GM12891 (cell line): ENCODE results near the gene NUDT9.
"Not testable (repeated sequence)": the region's sequence is repeated elsewhere in the genome, so short reads cannot be mapped to it uniquely, and the experiment has no call there.

Experiments used
- DNase-seq: peaks from one replicate; pipeline ENCODE4 v3.0.0; 2011; ENCODE audit warnings: low spot score; ENCODE audit not compliant: insufficient read length
- FAIRE-seq: peaks from 2 replicates; lab custom pipeline; 2011; peaks lifted over from hg19 to GRCh38; lab: Jason Lieb, UNC
- PAX5 ChIP-seq: IDR thresholded peaks from 2 replicates; pipeline ENCODE4 v1.6.1; 2011; ENCODE audit warnings: low read length, moderate library complexity, mild to moderate bottlenecking; ENCODE audit not compliant: insufficient read depth, severe bottlenecking
- POLR2A ChIP-seq: IDR thresholded peaks from 2 replicates; pipeline ENCODE4 v1.6.1; 2011; ENCODE audit warnings: low read depth, low read length, control low read depth
- POLR2AphosphoS5 ChIP-seq: IDR thresholded peaks from 2 replicates; pipeline ENCODE4 v1.6.1; 2011; ENCODE audit warnings: low read depth, low read length, control low read depth
- POU2F2 ChIP-seq: IDR thresholded peaks from 2 replicates; pipeline ENCODE4 v1.6.1; 2011; ENCODE audit warnings: low read depth, mild to moderate bottlenecking, control low read depth, low read length, moderate library complexity
- SPI1 ChIP-seq: IDR thresholded peaks from 2 replicates; pipeline ENCODE4 v1.6.1; 2011; ENCODE audit warnings: low read depth, low read length, control low read depth
- TAF1 ChIP-seq: IDR thresholded peaks from 2 replicates; pipeline ENCODE4 v1.6.1; 2011; ENCODE audit warnings: low read depth, low read length, control low read depth

NUDT9 gene

DNA sequence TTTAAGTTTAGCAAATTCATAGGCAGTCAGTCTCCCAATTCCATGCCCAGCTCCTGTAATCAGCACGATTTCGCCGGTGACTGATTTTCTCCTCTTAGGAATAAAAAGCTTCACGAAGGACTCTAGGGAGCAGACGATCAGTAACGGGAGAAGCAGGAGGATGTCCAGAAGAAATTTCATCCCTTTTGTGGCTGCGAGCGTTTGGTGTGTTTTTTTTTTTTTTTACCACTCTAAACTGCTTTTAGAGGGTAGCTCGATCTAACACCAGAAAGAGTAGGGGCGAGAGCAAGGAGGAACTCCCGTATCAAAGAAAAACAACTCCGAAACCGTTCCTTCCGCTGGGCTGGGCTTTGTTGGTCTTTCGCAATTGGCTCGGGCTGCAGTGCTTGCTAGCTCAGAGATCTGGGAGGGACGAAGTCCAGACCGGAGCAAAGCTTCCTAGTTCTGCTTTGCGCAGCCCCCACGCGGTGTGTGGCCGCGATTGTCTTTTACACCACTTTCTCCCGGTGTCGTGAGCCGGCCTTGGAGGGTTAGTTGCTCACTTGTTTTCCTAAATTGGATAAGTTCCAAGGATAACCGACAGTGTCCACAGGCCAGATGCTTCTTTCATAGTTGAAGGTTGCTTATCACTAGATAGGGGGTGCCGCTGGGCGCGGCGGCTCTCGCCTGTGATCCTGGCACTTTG lies 31.3 kb upstream of the NUDT9 start, which contains the start of gene HSD17B11:
Gene HSD17B11 (minus strand): TSS at position 298 of the 685 bp plus-strand sequence. CDS start 118 bp downstream, at position 180.
- FAIRE-seq (peak; percentile 95), DNase-seq (peak; percentile 80)
- TF ChIP-seq TAF1 (no peak; the same call in none of the 2 replicates), PAX5 (no peak), SPI1 (peak; percentile 53), POLR2A (peak; percentile 90), POLR2AphosphoS5 (peak; percentile 82), POU2F2 (0 out of 2 replicates have a peak, but pooled peaks have one; percentile 37)

DNA sequence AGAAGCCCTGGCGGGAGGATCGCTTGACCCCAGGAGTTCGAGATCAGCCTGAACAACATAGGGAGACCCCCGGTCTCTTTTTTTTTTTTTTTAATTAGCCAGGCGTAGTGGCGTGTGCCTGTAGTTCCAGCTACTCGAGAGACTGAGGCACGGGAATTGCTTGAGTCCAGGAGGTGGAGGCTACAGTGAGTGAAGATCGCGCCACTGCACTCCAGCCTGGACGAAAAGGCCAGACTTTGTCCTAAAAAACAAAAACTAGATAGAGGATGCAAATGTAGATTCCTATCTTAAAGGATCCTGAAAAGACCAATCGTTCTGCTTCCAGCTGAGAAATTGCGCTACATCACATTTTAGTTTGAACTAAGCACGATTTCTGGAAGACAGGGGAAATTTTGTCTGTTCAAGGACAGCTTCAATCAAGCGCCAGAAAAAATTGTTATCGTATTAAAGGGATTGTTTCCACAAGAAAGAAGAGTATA lies 30.8 kb upstream of the NUDT9 start:
- FAIRE-seq, result no peak
- no peak for DNase-seq
- TF ChIP-seq POLR2A, result no peak
- TF ChIP-seq SPI1, result no peak
- TF ChIP-seq POU2F2, result no peak
- TF ChIP-seq TAF1, result no peak
- TF ChIP-seq PAX5, result no peak
- no peak for TF ChIP-seq POLR2AphosphoS5

DNA sequence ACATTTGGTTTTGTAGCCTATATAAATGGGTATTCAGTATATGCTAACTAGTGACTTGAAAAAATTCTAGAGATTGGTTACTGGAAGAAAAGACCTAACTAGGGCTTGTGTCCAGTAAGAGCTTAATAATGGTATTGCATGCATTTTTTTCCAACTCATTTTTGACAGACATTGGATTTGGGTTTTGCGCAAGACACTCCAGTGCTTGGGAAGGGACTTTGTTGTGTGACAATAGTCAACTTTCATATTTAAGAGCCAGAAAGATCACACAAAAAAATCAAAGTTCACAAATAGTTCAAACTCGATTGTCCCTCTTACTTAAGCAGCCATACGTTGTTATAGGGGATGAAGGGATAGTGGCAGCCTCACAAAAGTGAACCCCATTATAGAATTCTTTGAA lies 30.2 kb upstream of the NUDT9 start:
- no peak for TF ChIP-seq POLR2AphosphoS5
- no peak for TF ChIP-seq SPI1
- TF ChIP-seq POU2F2, result no peak
- no peak for TF ChIP-seq PAX5
- no peak for TF ChIP-seq TAF1
- TF ChIP-seq POLR2A, result no peak
- no peak for DNase-seq
- FAIRE-seq, result no peak

- not testable (repeated sequence) for FAIRE-seq, DNase-seq
Observed at GRCh38 chr4:87395073-87395472, 27.3 kb upstream of the NUDT9 start.

DNA sequence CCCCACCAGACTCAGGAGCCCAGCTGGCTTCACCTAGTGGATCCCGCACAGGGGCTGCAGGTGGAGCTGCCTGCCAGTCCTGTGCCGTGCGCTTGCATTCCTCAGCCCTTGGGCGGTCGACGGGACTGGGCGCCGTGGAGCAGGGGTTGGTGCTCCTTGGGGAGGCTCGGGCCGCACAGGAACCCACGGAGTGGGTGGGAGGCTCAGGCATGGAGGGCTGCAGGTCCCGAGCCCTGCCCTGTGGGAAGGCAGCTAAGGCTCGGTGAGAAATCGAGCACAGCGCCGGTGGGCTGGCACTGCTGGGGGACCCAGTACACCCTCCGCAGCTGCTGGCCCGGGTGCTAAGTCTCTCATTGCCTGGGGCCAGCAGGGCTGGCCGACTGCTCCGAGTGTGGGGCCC lies 26.5 kb upstream of the NUDT9 start:
- FAIRE-seq, DNase-seq: not testable (repeated sequence)

DNA sequence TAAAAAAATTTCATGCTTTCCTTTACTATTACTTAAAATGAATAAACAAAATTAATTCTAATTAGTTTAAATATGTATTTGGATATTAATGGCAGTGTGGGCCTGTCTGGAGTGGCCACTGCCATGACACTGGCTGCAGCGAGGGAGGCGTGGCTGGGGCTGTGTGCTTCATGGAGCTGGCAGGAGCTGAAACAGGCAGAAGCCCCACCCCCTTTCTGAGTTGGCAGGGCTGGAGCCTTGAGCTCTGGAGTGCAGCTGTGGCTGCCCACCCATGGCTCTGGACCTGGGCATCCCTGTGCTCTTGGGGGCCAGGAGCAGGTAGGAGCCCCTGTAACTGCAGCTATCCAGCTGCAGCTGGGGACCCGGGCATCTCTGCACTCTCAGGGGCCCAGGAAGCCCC lies 23.2 kb upstream of the NUDT9 start:
- DNase-seq, result no peak
- TF ChIP-seq PAX5 (no peak), SPI1 (no peak), POLR2AphosphoS5 (no peak), TAF1 (no peak), POU2F2 (no peak)
- no peak for FAIRE-seq

- FAIRE-seq (no peak), DNase-seq (no peak)
- TF ChIP-seq PAX5, result no peak
- TF ChIP-seq POLR2A, result no peak
- no peak for TF ChIP-seq POU2F2
- TF ChIP-seq TAF1, result no peak
- TF ChIP-seq SPI1, result no peak
- TF ChIP-seq POLR2AphosphoS5, result no peak
Observed at GRCh38 chr4:87399954-87400353, 22.4 kb upstream of the NUDT9 start.

GRCh38 chr4:87403732-87404131 lies 18.6 kb upstream of the NUDT9 start:
- not testable (repeated sequence) for FAIRE-seq, DNase-seq

- no peak for TF ChIP-seq POU2F2
- no peak for TF ChIP-seq PAX5
- no peak for TF ChIP-seq POLR2A
- TF ChIP-seq TAF1, result no peak
- TF ChIP-seq POLR2AphosphoS5, result no peak
- TF ChIP-seq SPI1, result no peak
- no peak for FAIRE-seq
- DNase-seq, result no peak
Observed at GRCh38 chr4:87405211-87405820, 17.1 kb upstream of the NUDT9 start.

- TF ChIP-seq POLR2A, result no peak
- TF ChIP-seq POLR2AphosphoS5, result no peak
- TF ChIP-seq SPI1, result peak; percentile 63
- FAIRE-seq, result peak; percentile 60
- no peak for DNase-seq
Observed at GRCh38 chr4:87406462-87406861, 15.9 kb upstream of the NUDT9 start.

DNA sequence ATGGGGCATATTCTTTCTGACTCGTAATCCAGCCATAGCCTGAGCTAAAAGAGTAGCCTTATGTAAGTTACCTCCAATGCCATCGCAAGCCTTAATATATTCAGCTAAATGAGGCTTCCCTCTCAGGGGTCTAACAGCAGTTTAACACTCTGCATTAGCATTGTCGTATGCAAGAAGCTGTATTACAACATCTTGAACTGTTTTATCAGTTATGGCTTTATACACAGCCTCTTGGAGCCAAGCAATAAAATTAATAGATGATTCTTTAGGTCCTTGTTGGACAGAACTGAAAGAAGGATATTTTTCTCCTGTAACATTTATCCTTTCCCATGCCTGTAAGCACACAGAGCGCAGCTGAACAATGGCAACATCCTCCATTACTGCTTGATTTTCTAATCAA lies 15.5 kb upstream of the NUDT9 start:
- not testable (repeated sequence) for FAIRE-seq, DNase-seq
